ENCODE results near the gene DYRK1B. TPM values are rescaled to one million over a fixed set of nuclear protein-coding genes. Genes with fewer than 3 reads are reported as not detected.

DYRK1B gene
- polyA plus RNA-seq, 1 of the 3 experiments (the other 2 are of a cell fraction): 17.2 TPM

- WGBS (ENCODE audit: low lambda C conversion rate): 69% methylated on average over 5 of the region's 5 CpGs
- no peak overlapping the region for H2AFZ ChIP-seq (ENCODE audit: low read depth)
- no peaks in the 10 kb centered on the region for H3K9me2 ChIP-seq
- peaks cover 0 to 4% of the 10 kb centered on the region in 2 experiments for H3K36me3 ChIP-seq (replicated peaks in 1 of 2; ENCODE audit: control insufficient read depth in 1 of 2, insufficient read depth in 2 of 2, low read length in 1 of 2)
- ChIA-PET POLR2A (interaction anchor here (0.7 kb wide), 1 partner anchor 21 kb away, joined by 3 read pairs; no protein-coding TSS in a partner anchor), CTCF (interaction anchor here (0.6 kb wide), 1 partner anchor 27 kb away, joined by 3 read pairs; no protein-coding TSS in a partner anchor)
- H3F3A ChIP-seq (replicated peaks; ENCODE audit: insufficient read depth): no peaks in the 10 kb centered on the region
- H3K27me3 ChIP-seq (ENCODE audit: insufficient read depth): no peaks in the 10 kb centered on the region
- H3K4me3 ChIP-seq (ENCODE audit: low read depth in 2 of 2, low read length in 1 of 2): no peak overlapping the region
- no peaks in the 10 kb centered on the region for H4K20me1 ChIP-seq (ENCODE audit: insufficient read depth)
- no peak for TF ChIP-seq RCOR1 (IDR thresholded peaks at IDR 0.05; ENCODE audit: low read length)
- no peak for TF ChIP-seq SIN3A (IDR thresholded peaks at IDR 0.05; ENCODE audit: borderline replicate concordance, low read depth, low read length)
- no peak for TF ChIP-seq POLR2AphosphoS5 (IDR thresholded peaks at IDR 0.05; ENCODE audit: low read depth, low read length)
- TF ChIP-seq CHD2 (IDR thresholded peaks at IDR 0.05; ENCODE audit: low read length, partially characterized antibody): no peak
- no peak for TF ChIP-seq IRF3 (IDR thresholded peaks at IDR 0.05; ENCODE audit: low read depth, low read length)
- no peak for TF ChIP-seq CTCF (IDR thresholded peaks at IDR 0.05)
- H3K9me3 ChIP-seq: no peaks in the 10 kb centered on the region
- no peaks in the 10 kb centered on the region for H3K79me2 ChIP-seq (ENCODE audit: insufficient read depth)
- no peak overlapping the region for H3K27ac ChIP-seq (ENCODE audit: low read depth in 2 of 2, low read length in 1 of 2)
- H3K4me1 ChIP-seq (ENCODE audit: control insufficient read depth in 1 of 2, insufficient read depth in 2 of 2, low read depth in 1 of 2, low read length in 1 of 2): no peaks in the 10 kb centered on the region
- no peak for DNase-seq
- H3K9ac ChIP-seq: no peak overlapping the region
- no peak overlapping the region for H3K4me2 ChIP-seq
These were observed 17.5 kb downstream of the DYRK1B start for GRCh38 chr19:39816287-39817048.

GRCh38 chr19:39814595-39814994 lies 19.4 kb downstream of the DYRK1B start:
- 80% methylated on average over 3 of the region's 3 CpGs for WGBS (ENCODE audit: low lambda C conversion rate)
- CTCF ChIA-PET: interaction anchor here (1.5 kb wide), 1 partner anchor 28 kb away, joined by 6 read pairs; no protein-coding TSS in a partner anchor
- H3K9me2 ChIP-seq: no peaks in the 10 kb centered on the region
- TF ChIP-seq CTCF (IDR thresholded peaks at IDR 0.05) (no peak), TEAD4 (IDR thresholded peaks at IDR 0.05; ENCODE audit: borderline replicate concordance, insufficient read depth) (no peak), FOXM1 (IDR thresholded peaks at IDR 0.05; ENCODE audit: low read depth) (no peak), MAX (IDR thresholded peaks at IDR 0.05; ENCODE audit: low read depth) (no peak), ELF1 (IDR thresholded peaks at IDR 0.05) (no peak), EZH2phosphoT487 (IDR thresholded peaks at IDR 0.05; ENCODE audit: borderline replicate concordance, low read depth) (no peak), REST (IDR thresholded peaks at IDR 0.05; ENCODE audit: low read depth, low read length) (no peak), TCF12 (IDR thresholded peaks at IDR 0.05) (no peak), MXI1 (IDR thresholded peaks at IDR 0.05; ENCODE audit: low read depth, low read length) (no peak), MEF2A (IDR thresholded peaks at IDR 0.05; ENCODE audit: borderline replicate concordance, low read depth) (no peak), NFIC (IDR thresholded peaks at IDR 0.05; ENCODE audit: borderline replicate concordance) (no peak), GABPA (IDR thresholded peaks at IDR 0.05; ENCODE audit: low read depth) (no peak), RFX5 (IDR thresholded peaks at IDR 0.05; ENCODE audit: low read length) (no peak)

More at GRCh38 chr19:39814595-39814994, 19.4 kb downstream of the DYRK1B start:
- H2AFZ ChIP-seq (ENCODE audit: low read depth): no peak overlapping the region
- no peak for DNase-seq
- H3K9ac ChIP-seq: no peak overlapping the region
- H3K27me3 ChIP-seq (ENCODE audit: insufficient read depth): no peaks in the 10 kb centered on the region
- POLR2A ChIA-PET: no interaction called here
- H3K27ac ChIP-seq (ENCODE audit: low read depth in 2 of 2, low read length in 1 of 2): no peak overlapping the region
- no peaks in the 10 kb centered on the region for H4K20me1 ChIP-seq (ENCODE audit: insufficient read depth)
- no peak overlapping the region for H3K4me3 ChIP-seq (ENCODE audit: low read depth in 2 of 2, low read length in 1 of 2)
- H3K36me3 ChIP-seq (replicated peaks in 1 of 2; ENCODE audit: control insufficient read depth in 1 of 2, insufficient read depth in 2 of 2, low read length in 1 of 2): no peaks in the 10 kb centered on the region
- no peaks in the 10 kb centered on the region for H3K4me1 ChIP-seq (ENCODE audit: control insufficient read depth in 1 of 2, insufficient read depth in 2 of 2, low read depth in 1 of 2, low read length in 1 of 2)
- no peaks in the 10 kb centered on the region for H3F3A ChIP-seq (replicated peaks; ENCODE audit: insufficient read depth)
- no peaks in the 10 kb centered on the region for H3K79me2 ChIP-seq (ENCODE audit: insufficient read depth)
- no peak overlapping the region for H3K4me2 ChIP-seq
- no peaks in the 10 kb centered on the region for H3K9me3 ChIP-seq

Data from SK-N-SH (cell line).